GM18873 (cell line): ENCODE data around the gene CAMTA1.

Experiments
- ATAC-seq: cut with Tn5 transposase; IDR thresholded peaks from one replicate; pipeline ENCODE4 v1.9.1; 2021; ENCODE audit warnings: mild to moderate bottlenecking, moderate library complexity, moderate number of reproducible peaks; ENCODE audit not compliant: unreplicated experiment, low FRiP score

CAMTA1 gene

DNA sequence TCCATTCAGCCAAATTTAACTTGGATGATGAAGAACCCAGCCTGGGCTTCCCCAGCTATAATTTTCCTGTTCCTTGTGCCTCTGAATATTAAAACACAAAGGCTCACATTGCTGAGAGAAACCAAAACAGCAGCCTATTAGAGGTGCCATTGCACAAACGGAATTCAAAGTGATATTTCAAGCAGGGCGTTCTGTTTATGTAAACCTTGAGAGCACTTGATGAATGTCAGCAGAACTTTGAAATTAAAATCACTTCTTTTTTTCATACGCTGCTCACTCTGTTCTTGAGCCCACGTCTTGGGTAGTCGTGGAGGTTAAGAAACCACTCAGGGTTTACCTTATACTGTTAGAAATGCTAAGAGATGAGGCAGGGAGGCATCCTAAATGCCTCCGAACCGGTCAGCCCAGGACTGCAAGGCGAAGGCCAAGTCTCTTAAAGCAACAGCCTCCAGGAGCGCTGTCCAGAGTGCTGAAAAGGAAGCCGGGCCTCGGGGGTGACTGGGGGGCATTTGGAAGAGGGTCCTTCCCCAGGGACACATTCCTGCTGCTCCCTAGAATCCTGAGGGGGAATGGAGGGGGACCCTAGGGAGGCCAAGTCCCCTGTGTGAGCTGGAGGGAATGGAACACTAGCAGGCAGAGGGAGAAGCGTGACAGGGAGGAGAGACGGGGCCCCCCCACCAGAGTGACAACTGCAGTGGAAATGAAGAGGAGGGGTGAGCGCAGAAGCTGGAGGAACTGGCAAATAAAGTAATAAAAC lies 831.0 kb downstream of the CAMTA1 start:
- ATAC-seq, result no peak

DNA sequence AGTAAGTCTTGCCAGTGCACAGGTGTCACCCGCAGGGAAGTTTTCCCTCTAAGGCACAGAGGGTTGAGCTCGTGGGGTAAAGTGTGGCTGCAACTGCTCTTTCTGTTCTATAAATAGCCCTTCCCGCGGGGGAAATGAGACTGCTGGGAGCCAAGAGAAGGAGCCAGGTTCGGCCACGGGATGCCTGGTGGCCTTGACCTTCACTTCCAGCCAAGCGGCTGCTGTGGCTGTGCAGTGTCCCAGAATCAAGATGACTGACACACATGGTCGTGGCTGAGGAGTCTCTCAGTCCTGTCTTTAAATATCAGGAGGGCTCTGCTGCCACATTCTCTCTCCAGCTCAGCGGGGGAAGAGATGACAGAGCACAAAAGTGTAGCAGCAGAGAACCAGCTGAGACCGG lies 831.7 kb downstream of the CAMTA1 start:
- no peak for ATAC-seq

DNA sequence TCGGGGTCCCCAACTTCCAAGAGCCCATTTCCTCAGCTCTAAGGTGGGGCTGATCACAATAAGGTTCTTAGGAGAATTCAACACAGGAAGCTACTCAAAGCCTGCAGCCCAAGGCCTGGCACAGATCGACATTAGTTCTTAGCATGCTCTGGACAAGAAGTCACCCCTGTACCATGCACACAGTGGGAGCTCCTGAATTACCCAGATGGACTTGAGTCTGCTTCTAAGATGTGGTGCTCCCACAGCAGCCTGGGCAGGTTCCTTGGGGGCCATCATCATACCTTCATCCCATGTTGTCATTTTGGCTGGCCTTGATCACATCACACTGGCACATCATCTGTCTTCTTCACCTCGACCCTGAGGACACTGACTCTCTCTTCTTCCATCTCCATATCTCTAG lies 832.6 kb downstream of the CAMTA1 start:
- no peak for ATAC-seq

DNA sequence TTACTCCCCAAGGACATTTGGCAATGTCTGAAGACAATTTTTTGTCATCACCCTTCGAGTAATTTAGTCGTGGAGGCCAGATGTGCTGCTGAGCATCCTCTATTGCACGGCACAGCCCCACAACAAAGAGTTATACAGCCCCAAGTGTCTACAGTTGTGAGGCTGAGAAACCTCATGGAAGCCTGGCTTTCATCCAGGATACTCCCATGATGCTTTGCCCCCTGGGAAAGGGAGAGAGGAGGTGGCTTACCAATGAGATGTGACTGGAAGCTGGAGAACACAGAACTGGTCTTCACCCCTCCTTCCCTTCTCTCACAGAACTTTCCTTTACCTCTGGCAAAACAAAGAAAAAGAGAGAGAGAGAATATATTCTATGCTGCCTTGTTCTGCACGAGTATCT lies 834.9 kb downstream of the CAMTA1 start:
- no peak for ATAC-seq

DNA sequence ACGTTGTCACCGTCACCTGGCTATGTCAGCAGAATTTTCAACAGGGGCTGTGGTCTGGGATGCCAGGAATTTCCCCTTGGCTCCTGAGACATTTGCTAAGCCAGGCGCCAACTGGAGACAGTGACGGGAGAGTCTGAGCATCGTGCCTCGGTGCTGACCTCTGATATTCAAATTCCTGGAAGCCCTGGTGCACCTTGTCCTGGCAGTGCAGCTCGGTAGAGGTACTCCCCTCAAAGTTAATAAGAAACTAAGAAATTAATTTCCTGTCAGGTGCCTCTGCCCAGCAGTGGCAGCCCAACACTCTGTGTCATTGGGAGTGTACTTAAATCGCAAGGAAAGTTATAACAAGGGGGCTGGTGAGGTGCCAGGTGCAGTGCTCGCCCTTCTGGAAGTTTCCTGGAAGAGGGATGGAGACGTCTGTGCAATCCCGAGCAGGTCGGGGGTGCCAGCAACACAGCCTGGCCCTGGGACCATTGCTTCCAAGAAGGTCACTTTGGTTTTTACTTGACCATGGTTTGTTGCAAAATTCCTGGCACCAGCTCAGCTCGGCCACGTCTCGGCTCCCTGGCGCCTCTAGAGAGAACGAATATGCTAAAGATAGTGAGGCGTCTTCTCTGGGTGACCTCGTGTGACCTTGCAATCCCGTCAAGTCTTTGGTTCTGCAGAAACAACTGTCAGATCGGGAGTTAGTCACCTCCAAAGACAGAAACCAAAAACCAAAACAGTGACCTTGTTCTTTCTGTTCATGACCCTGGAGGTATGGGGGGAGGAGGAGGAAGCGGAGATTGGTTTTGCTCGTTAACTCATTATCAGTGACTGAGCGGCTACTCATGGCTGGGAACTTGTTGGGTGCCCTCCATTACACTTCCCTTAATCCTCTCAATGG lies 836.3 kb downstream of the CAMTA1 start:
- no peak for ATAC-seq

DNA sequence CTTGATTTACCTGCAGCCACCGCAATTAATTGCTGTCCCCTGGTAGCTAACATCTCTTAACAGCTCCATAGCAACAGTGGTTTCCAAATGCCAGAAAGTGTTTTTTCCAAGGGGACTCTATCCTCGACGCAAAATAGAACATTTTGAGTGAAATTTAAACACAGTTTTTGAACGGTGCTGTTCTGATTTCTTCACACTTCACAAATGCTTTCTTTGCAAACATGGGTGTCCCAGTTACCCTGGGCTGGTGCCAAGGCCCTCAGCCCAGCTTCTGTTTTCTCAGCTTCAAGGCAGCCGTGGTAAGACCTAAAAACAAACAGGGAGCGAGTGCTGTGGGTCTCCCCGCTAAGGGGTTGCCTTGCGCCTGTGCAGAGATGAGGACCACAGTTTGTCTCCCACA lies 838.6 kb downstream of the CAMTA1 start:
- no peak for ATAC-seq

DNA sequence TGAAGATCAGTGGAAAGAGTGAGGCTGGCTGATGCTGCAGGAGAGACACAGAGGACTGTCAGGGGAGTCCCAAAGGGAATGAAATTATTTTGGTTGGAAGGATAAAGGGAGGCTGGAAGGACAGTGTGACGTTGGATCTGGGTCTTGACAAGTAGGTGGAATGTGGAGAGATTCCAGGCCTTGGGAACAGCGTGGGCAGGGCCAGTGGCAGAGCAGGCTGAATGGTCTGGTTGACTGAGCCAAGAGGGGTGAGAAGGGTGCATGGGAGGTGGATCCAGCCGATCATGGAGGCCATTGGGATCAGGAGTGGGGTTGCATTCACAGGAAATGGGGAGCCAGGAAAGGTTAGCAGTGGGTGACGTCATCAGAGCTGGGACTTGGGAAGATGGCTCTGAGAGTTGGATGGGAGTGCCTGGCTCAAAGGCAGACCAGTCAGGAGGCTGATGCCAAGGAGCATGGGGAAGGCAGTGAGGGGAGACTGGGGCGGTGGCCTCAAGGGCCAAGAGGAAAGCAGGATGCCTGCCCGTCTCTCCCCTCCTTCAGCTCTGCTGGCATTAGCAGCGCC lies 839.6 kb downstream of the CAMTA1 start:
- ATAC-seq, result no peak

DNA sequence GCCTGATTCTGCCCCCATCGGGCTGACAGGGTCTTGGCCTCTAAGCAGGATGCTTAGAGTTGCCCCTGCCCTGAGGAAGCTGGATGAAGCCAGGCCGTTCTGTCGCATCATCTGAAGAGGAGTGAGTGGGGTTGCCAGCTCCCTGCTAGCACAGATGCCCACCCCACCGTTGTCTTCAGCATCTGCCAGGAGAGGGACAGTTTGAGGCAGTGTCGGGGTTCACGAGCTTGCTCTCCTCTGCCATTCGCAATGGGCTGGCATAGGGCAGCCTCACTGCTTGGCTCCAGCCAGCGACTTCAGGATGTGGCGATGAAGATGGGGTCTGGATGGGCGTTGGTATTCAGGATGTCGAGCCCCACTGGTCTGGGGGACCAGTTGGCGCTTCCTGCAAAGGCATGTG lies 840.1 kb downstream of the CAMTA1 start:
- ATAC-seq, result no peak

DNA sequence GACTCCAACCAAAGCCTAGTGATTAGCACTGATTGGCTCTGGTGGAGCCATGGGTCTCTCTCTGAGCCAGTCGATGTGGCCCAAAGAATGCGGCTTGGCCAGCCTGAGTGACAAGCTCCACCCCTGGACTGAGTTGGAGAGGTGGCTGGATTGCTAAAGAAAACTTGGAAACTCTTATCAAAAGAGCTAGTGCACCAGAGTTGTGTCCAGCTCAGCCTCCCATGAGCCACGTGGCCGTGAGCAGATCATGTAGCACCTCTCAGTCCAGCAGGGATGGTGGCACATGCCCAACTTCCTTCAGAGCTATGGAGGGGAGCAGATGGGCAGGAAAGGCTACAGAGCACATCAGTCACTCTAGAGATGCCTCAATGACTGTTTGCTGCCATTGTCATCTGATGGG lies 843.0 kb downstream of the CAMTA1 start:
- ATAC-seq, result no peak

DNA sequence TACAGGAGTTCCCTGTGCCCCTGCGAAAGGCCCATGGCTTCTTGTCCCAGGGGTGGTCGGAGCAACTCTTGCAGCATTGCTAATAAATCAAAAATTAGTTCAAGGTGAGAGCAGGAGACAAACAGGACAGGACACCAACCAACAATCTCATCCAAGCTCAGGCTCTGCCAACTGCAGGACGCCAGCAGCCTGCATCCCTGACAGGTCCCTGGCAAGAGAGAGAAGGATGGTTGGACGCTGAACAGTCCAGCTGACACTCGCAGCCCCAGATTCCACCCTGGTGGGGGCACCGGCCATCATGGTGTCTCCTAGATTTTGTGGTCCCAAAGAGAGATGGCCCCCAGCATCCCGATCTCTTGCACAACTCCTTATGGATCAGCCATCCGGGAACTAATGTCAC lies 843.8 kb downstream of the CAMTA1 start:
- ATAC-seq, result no peak

DNA sequence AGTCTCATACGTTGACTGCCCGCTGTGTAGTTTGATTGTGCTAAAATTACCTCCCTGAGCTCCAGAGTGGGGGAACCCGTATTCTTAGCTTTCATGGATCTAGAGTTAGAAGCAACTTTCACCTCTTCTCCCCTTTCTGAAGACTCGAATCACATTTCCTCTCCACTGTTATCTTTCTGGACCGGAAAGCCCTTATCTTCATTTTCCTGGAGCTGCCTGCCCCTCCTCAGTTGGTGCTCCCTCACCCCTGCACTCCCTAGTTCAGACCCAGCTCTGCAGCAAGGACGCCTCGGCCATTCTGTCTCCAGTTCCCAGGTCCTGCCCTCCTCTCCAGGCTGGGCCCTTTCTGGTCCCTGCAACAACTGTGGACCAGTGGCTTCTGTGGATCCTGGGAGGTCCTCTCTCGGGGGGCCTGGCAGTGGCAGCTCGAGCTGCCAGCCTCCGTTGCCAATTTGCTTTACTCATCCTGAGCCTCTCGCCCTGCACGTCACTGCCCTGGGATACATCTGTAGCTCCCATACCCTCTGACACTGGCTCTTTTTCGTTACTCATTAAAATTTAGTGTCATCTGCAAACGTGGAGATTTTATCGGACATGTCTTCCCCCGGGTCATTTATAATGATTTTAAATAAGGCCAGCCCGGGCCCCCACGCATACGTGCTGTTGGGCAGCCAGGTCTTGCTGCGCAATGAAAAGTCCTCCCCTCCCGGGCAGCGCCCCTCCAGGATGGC lies 844.4 kb downstream of the CAMTA1 start:
- no peak for ATAC-seq

DNA sequence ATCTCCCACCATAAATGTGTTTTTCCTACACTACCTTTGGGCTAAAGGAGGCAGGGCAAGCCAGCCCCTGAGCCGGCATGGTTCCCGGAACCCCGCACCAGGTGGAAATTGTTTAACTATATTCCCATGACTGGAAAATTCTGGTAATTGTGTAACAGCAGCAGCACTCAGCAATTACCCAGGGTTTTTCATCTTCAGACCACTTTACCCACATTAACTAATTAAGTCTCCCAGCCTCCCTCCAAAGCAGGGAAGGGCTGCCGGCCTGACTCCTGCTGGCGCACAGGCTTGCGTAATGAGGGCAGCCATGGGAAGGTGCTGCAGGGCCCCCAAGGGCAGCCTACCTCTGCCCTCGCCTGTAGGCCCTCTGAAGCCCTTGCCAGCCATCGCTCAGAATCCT lies 845.1 kb downstream of the CAMTA1 start:
- no peak for ATAC-seq

DNA sequence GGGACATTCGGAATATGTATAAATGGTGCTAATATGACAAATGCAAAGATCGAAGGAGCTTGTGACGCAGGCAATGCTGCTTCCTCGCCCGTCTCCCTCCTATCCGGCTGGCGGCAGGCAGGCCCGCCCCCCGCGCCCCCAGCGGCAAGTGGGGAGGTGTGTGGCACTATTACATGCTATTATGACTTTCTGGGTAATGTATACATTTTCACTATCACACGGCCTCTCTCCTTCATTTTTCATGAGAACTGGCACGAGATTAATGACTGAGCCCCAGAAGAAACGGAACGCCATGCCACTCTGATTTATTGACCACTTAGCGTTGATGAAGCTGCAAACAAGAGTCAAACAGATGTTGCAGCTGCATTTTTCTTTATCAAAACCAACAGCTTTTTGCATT lies 846.9 kb downstream of the CAMTA1 start:
- ATAC-seq, result no peak

DNA sequence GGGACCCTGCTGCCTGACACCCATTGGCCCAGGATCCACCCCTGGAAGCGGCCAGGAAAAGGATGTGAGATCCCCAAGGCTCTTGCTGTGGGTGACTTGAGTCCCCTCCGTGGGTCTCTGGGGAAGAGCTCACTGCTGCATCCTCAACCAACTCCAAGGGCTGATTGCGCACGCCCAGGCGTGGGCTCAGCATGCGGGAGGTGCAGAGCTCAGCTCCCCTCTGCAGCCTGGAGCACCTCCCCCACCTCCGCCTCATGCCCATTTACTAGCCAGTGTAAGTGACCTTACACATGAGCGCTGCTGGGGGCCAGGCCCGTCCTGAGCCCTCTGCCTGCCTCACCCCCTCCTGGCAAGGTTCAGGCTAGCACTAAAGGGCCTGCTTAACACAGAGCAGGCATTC lies 847.4 kb downstream of the CAMTA1 start:
- ATAC-seq, result no peak

DNA sequence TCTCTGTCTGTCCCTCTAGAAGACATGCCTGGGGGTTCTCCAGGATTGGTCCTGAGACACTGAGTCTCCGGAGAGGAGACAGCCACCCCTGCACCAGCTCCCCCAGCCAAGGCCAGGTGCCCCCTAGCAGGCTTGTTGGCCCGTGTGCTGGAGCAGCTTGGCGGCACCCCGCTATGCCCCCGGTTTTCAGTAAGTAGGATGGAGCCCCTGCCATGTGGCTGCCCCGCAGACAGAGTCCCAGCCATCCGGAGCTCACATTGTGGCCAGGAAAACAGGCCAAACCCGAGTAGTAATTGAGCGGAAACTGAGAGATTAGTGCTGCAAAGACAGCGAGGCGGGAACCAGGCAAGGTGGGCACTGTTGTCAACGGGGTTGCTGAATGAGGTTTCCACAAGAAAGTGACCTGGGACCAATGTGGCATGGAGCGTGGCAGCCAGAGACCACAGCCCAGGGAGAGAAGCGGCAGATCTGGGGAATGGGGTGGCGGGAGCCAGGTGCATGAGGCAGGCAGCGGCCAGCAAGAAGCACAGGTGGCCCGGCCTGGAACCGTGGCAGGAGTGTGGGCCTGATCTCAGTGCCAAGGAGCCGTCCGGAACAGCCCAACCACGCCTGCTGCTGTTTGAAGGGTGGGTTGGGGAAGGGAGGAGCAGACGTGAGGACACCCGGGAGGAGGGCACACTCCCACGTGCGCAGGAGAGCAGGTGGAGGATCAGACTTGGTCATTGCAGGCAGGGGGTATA lies 848.4 kb downstream of the CAMTA1 start:
- ATAC-seq, result no peak

DNA sequence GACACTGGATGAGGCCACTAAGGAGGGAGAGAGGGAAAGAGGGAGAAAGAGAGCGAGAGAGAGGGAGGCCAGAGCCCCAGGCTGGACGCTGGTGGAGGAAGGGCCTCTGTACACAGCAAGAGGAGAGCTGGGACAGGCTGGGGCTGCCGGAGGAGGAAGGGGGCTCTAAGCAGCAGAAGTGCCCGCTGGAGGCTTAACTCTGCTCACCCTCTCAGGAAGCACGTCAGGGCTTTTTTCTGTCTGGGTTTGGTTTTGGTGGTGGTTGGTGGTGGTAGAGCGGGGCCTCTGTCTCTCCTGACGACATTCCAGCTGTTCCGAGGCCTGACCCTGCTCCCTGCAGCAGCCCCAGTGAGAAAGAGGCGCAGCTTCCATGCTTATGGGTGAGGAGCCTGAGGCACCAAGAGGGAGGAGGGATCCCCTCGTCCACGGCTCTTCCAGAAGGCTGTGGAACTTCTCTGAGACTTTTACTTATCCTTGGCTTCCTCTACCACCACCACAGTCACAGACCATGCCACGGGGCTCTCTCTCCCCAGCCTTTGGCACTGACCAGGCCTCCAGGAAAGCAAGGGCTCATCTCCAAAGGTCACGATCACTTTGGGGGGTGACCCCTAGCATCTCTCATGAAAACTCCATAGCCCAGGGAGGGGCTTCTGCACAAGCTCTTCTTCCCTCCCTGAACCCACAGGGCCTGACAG lies 849.4 kb downstream of the CAMTA1 start:
- no peak for ATAC-seq

DNA sequence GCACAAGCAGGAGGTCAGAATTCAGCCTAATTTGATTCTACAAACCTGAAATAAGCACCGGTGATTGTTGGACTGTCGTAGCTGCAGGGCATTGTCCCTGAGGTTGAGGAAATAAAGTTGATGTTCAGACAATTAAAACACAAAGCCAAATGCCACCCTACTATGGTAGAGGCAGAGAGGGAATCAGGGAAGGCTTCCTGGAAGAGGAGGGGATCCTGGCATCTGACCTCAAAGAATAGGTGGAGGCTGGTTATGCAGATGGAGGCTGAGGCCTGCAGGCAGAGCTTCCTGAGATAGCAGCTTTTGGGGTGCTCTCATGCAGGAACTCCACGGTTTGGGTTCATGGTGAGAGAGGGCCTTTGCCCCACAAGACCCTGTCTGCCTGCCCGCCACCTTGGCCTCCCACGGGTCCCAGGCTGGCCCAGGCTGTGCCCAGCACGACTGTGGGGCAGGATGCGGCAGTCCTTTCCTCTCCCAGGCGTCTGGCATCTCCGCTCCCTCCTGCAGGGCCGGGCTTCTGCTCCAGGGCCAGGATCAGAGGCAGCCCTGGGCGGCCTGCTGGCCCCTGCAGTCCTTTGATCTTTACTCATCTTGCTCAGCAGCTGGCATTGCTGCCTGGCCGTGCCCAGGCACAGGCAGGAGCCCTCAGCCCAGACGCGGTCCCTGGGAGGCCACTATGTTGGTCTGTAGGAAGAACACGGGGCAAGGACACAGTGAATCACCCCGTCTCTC lies 851.7 kb downstream of the CAMTA1 start:
- ATAC-seq, result no peak

DNA sequence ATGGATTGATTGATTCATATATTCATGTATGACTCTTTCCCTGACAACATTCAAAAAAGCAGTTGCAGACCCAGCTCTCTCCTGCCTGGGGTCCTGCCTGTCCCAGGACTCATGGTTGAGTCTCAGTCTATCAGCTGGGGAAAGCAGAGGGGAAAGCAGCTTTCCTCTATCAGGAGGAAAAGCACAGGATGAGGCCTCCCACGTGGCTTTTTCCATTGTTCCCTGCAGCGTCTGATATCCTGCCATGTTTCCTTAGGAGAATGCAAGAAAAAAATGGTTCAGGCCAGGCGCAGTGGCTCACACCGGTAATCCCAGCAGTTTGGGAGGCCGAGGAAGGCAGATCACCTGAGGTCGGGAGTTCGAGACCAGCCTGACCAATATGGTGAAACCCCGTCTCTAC lies 852.8 kb downstream of the CAMTA1 start:
- ATAC-seq, result no peak
